Skin of body (tissue), 2 donors: ENCODE measurements around the gene DLAT. TPM values are rescaled to one million over a fixed set of nuclear protein-coding genes. Genes with fewer than 3 reads are reported as not detected.

ENCODE experiments used
- small RNA-seq: library from RNA; depleted of rRNA; stranded (forward); fragments of <200 nt; gene quantifications from one replicate; pipeline ENCODE3, GENCODE V24; 2014; ENCODE audit warnings: low replicate concordance
- total RNA-seq: library from RNA; depleted of rRNA; stranded (reverse); fragments of >200 nt; gene quantifications from one replicate; pipeline ENCODE4 v1.2.3, GENCODE V29; 2014

DLAT gene
- total RNA-seq, 1 donor from 2014 or later, result 28.2 TPM

Small RNA genes lying within 50 kb of the gene (small RNA-seq; reads per million reads assigned to genes)
- gene AP000907.3 (not detected), gene RNU6-893P (not detected)

Other genes starting within 250 kb of the DLAT start
- 34.8 TPM for gene ALG9, start 153.8 kb upstream of the DLAT start, total RNA-seq
- gene FDXACB1, start 146.2 kb upstream of the DLAT start, total RNA-seq, result 3.2 TPM
- gene CFAP68, start 145.9 kb upstream of the DLAT start, total RNA-seq, result 10.4 TPM
- 43.2 TPM for gene CRYAB, start 113.6 kb upstream of the DLAT start, total RNA-seq
- gene HSPB2, start 112.7 kb upstream of the DLAT start, total RNA-seq, result 3.2 TPM
- gene C11orf52, start 106.5 kb upstream of the DLAT start, total RNA-seq, result 1.4 TPM
- 21.0 TPM for gene DIXDC1, start 88.1 kb upstream of the DLAT start, total RNA-seq
- gene PIH1D2, start 48.6 kb downstream of the DLAT start, total RNA-seq, result 1.4 TPM
- gene NKAPD1, start 48.9 kb downstream of the DLAT start, total RNA-seq, result 20.3 TPM
- 55.1 TPM for gene TIMM8B, start 61.3 kb downstream of the DLAT start, total RNA-seq
- 124 TPM for gene SDHD, start 61.5 kb downstream of the DLAT start, total RNA-seq
- 21.6 TPM for gene IL18, start 138.7 kb downstream of the DLAT start, total RNA-seq
- 0.20 TPM for gene TEX12, start 142.0 kb downstream of the DLAT start, total RNA-seq
- 4.9 TPM for gene BCO2, start 150.1 kb downstream of the DLAT start, total RNA-seq
- 28.9 TPM for gene PTS, start 201.0 kb downstream of the DLAT start, total RNA-seq
- not detected for gene PLET1, start 235.5 kb downstream of the DLAT start, total RNA-seq